GM18858 (cell line): ENCODE measurements around the gene SP1.
"Not testable (repeated sequence)": the region's sequence is repeated elsewhere in the genome, so short reads cannot be mapped to it uniquely, and the experiment has no call there.

Experiments
- ATAC-seq: cut with Tn5 transposase; IDR thresholded peaks from one replicate; pipeline ENCODE4 v1.9.1; 2021; ENCODE audit not compliant: unreplicated experiment

SP1 gene

DNA sequence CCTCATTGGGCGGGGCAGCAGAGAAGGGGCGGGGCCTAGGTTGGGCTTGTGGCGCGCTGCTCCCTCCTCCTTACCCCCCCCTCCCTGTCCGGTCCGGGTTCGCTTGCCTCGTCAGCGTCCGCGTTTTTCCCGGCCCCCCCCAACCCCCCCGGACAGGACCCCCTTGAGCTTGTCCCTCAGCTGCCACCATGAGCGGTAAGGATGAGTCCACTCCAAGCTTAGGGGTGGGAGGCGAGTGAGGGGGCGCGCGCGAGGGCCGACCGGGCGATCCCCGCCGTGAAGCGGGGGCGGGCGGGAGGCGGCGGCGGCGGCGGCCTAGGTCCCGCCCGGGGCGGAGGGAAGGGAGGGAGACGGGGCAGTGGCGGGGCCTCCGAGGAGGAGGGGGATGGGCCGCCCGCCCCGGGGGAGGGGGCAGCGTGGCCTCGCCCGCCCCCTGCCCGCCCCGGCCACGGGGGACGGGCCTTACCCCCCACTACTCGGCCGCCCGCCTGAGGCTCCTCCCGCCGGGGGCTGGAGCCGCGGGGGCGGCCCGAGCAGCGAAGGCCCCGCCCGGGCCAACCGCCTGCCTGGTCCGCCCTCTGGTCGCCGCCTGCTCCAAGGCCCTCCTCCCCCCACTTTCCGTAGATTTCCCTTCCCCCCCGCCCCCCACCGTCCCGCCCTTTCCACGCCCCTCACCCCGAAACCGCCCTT is at the start of gene SP1:
TSS of gene SP1 (plus strand) at position 73 of the 690 bp plus-strand sequence. CDS start at position 189, 116 bp downstream.
- ATAC-seq: peak; percentile 24

DNA sequence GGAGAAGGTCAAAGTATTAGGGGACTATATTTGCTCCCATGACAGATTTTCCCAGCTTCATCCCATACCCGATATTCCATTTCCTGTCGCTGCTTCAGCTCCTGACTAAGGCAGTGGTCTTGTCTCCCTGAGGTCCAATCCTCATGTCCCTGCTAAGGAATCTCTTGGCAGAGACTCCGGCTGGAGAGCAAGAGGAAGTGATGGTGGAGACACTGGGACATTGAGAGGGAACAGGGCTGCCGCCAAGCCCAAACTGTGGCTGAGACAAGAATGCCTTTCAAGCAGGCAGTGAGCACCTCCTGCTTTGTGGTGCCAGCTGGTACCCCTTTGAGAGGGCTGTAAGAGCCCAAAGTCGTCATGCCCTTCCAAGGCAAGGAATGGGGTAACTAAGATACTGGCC is 49.3 kb upstream of the SP1 start:
- ATAC-seq: no peak

DNA sequence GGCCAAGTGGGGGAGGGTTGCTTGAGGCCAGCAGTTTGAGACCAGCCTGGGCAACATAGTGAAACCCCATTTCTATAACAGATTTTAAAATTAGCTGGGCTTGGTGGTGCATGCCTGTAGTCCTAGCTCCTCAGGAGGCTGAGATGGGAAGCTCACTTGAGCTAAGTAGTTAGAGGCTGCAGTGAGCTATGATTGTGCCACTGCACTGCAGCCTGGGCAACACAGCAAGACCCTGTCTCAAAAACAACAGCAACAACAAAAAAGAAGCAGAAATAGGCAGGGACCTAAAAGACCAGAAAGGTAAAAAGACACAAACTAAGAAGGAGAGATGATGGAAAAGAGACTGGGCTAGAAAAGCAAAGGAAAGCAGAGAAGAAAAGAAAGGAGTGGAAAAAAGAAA is 47.6 kb upstream of the SP1 start:
- not testable (repeated sequence) for ATAC-seq

DNA sequence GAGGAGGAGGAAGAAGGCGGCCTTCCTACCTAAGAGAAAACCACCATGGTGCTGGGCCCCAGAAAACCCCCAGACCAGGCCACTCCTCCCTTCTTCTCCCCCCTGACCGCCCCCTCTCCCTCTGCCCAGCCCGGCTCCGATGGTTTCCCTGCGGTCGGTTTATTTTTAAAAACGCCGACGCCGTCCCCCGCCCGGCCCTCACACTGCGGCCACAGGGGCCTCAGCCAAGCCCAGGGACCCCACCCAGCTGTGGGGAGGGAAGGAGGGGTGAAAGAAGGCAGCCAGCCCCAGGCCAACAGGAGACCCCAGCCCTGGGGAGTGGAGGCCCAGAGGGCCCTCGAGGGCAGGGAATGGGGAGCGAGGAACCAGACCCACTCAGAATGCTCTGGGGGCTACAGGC is 47.2 kb upstream of the SP1 start:
- ATAC-seq: no peak

DNA sequence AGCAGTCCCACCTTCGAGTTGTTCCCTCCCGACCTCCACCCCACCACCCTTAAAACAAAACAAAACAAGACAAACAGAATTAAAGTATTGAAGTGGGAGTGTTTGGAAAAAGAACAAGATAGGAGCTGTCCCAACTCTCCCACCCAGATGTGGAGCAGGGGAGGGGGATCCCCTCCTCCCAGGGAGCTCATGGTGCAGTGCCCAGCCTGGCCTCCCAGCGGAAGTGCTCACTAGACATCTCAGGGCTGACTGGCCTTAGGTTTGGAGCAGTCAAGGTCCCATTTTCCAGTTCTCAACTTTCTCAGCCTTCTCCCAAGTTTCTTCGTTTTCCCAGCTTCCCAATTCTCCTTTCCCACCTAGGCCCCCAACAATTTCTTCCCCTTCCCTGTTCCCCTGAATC is 46.7 kb upstream of the SP1 start:
- no peak for ATAC-seq

DNA sequence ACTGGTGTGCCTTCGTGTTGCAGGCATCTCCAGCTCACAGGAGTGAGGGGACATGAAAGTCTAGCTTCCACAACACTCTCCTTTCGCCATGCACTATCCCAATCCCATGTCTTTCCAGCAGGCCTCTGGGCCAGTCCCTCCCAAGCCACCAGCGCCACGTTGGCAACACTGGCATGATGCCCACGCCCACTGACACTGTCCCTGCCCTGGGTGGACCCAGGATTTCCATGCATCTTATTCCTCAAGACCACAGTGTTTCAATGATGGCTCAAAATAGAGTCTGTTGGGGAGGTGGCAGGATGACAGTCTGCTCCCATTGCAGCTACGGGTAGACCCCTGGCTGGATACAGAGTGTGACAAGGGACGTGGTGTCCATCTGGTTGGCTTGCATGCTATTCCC is 46.1 kb upstream of the SP1 start:
- ATAC-seq: no peak

DNA sequence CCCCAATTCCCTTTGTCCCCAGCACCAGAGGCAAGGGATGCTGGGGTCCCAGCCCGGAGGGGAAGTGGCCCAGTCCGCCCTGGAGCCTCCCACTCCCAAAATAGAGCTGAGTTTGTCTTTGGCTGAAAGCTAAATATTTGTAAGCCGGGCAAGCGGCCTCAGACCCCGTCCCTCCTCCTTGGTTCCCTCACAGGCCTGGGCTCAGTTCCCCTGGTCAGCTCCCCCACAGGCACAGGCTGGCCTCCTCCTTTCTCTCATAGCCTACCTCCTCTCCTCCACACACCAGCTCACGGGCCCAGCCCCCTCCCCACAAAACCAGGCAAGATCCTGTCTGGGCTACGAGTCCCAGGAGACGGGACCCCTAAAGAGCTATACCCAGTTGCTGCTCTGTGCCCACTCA is 45.2 kb upstream of the SP1 start:
- ATAC-seq: no peak

DNA sequence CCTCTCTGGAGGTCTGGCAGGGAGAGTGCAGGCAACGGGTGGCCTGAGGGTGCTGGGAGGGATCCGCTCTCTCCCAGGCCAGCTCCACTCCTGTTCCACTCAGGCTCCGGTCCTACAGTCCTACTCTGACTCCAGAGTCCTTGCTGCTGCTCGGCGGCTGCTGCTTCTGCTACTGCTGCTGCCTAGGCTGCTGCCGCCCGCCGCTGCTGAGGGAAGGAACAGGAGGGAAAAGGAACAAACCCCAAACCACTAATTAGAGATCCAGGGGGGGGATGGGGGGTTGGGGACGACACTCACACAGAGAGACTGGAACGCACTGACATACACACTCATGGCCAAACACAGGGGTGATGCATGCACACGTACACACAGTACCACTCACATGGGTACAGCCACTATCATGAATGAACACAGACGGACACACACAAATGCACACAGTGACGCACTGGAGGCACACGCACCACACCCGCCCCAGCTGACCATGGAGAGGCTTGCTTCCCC is 43.7 kb upstream of the SP1 start, which contains the start of gene SP7:
TSS of gene SP7 (minus strand) at position 174 of the 501 bp plus-strand sequence. CDS start 708 bp downstream, outside the sequence.
- ATAC-seq: no peak

DNA sequence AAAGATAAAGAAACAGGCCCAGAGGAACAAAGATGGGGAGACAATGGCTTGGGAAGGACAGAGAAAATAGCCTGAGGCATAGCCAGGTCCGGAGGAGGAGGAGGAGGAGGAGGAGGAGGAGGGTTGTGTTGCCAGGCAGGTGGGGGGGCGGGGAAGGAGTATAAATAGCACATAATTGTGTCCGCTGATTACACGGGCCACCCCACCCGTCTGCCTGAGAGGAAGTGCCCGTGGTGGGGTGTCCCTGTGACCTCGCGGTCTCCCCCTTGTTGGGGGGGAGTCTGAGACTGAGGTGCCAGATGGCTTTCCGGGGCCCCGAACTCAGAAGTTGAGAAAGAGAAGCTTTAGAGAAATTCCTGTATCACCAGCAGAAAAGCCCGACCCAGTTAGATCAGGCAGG is 42.0 kb upstream of the SP1 start:
- no peak for ATAC-seq

DNA sequence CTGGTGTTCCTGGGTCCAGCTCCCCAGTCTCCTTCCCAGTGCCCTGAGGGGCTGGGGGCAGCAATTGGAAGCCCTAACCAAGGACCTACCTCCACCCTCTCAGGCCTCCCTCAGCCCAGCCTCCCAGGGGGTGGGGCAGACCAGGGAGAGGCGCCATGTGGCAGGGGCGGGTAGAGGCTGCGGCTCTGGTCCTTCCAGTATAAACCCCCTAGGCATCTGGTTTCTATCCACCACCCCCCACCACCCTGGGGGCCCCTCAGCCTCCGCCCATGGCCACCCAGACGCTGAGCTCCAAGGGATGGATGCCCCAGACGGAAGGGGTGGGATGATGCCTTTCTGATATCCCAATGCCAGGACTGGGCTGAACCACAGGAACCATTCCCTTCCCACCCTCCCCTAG is 41.1 kb upstream of the SP1 start:
- ATAC-seq: no peak

DNA sequence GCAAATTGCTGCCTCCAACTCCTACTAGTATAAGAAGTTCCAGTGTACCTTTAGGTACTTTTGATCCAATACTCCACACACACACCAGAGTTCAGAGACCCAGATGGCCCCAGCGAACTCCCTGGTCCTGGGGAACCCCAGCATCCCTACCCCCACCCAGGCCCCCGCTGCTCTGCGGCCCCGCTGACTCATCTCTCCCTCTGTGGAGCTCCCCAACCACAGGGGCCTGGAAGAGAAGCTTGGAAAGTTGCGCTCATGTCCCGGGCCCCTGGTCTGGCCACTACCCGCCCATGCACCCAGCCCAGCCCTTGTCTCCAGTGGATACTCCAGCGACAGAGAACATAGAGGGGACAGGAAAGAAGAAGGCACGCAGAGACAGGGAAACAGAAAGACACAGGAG is 39.6 kb upstream of the SP1 start:
- ATAC-seq: no peak

DNA sequence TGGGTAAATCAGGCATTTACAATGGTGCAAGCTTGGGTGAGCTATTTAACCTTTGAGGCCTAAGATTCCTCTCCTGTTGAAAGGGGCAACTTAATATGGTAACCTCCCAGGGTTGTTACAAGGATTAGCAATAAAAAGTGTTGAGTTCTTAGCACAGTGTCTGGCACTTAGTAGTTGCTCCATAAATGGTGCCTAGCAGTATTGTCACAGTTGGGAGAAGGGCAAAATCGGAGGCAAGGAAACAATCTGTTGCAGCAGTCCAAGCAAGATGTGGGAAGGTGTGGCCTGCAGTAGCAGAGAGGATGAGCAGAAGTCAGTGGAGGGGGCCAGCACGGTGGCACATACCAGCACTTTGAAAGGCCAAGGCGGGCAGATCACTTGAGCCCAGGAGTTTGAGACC is 36.5 kb upstream of the SP1 start:
- ATAC-seq: no peak

DNA sequence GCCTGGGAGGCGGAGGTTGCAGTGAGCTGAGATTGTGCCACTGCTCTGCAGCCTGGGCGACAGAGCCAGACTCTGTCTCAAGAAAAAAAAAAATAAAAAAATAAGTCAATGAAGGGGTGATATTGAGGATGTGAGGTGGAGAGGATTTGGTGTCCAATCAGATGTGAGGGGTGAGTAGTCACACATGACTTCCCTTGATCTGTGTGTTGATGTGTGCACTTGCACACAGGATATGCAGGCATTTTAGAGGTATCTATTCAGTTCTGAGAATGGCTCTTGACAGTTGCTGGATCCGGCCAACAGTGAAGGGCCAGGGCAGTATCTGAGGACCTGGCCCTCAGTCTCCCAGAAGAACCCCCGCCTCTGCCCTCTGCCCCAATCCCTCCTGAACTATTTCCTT is 36.0 kb upstream of the SP1 start:
- no peak for ATAC-seq

DNA sequence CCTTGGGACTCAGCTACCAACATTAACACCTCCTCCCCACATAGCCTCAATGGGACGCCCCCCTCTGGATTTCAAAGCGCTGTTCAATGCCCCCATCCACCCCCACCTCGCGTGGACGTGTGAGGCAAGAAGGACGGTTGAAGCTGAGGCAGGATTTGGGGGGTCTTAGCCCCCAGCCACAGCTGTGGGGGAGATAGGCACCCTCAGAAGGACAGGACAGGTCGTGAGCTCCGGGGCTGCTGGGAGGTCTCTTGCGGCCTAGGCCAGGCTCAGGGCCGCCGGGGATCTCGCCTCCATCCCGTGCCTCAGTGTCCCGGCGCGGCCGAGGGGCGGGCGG is 35.5 kb upstream of the SP1 start:
- ATAC-seq: no peak

DNA sequence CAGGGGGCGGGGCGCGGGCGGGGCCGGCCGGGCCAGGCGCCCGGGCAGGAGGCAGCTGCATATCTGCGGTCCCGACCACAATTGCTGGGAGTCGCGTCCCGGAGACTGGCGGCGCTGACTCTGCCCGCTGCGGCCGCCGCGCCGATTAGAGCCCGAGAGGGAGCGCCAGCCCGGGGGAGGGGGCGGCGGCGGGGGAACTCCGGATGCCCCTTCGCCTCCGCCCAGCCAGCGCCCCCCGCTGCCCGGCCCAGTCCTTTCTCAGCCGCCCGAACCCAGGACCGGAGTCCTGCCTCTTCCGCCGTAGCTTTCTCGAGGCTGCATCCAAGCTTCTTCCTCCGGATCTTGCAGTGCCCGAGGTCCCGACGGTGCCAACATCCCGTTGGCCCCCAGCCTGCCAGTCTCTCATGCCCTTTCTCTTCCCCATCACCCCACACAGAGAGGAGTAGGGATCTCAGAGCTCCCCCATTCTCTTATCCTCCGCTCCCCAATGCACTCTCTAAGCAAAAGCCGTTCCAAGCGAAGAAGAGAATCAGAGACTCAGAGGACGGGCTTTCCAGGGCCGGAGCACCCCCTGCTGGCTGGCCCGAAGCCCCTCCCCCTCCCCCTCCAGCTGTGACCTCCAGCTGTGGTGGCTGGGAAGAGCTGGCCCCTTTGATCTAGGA is 35.0 kb upstream of the SP1 start:
- ATAC-seq: no peak

DNA sequence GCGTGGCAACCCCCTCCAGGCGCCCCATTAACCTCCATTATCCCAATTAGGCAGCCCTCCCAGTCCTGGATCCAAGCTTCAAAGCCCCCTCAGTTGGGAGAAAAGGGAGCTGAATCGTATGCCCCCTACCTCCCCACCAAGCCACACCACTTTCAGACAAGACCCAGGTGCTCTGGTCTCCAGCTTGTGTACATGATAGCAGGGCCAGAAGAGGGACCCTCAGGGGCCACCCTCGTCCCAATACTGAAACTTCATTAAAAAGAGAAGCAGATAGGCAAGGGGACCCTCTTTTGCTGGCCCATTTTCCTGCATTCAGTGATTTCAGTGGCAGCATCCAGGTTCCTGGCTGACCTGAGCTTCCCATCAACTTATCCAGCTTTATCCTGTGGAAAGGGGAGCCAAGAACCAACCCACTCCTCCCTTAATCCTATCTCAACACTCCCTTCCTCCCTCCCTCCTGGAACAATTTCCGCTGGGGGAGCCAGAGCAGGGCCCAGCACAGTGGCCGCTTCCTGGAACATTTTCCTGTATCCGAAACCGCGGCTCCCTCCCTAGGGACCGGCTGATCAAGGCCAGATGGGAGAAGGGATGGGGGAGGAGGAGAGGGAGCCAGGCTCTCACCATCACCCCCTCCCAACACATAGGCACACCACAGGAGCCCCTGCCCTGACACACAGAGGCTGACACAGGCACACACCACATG is 34.3 kb upstream of the SP1 start:
- ATAC-seq: no peak

DNA sequence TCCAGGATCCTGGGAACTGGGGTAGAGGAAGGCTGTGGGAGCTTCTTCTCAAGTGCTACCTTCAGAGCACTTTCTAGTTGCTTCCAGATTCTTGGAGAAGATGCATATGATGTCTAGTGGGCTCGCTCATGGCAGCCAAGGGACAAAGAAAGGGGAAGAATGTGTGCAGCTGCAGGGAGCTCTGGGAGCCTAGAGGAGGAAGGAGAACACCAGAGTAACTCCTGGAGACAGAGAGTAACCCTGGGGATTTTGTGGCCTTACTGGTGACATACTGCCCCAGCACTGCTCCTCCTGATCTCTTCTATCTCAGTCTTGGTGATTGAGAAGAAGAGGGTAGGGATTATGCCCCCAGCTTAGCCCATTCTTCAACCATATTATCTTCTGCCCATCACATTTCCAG is 33.5 kb upstream of the SP1 start:
- no peak for ATAC-seq

DNA sequence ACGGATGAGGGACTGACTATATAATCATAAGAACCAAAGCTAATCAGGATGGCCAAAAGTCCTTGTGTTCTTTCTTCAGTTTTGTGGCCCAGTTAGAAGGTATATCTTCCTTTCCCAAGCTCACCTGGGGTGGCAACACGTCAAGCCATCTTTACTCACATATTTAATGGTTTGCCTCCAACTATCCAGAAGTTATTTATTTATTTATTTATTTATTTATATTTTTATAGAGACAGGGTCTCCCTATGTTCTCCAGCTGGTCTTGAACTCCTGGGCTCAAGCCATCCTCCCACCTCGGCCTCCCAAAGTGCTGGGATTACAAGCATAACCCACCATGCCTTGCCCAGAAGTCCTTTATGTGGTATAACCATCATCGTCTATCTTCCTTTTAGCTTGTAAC is 32.1 kb upstream of the SP1 start:
- no peak for ATAC-seq

DNA sequence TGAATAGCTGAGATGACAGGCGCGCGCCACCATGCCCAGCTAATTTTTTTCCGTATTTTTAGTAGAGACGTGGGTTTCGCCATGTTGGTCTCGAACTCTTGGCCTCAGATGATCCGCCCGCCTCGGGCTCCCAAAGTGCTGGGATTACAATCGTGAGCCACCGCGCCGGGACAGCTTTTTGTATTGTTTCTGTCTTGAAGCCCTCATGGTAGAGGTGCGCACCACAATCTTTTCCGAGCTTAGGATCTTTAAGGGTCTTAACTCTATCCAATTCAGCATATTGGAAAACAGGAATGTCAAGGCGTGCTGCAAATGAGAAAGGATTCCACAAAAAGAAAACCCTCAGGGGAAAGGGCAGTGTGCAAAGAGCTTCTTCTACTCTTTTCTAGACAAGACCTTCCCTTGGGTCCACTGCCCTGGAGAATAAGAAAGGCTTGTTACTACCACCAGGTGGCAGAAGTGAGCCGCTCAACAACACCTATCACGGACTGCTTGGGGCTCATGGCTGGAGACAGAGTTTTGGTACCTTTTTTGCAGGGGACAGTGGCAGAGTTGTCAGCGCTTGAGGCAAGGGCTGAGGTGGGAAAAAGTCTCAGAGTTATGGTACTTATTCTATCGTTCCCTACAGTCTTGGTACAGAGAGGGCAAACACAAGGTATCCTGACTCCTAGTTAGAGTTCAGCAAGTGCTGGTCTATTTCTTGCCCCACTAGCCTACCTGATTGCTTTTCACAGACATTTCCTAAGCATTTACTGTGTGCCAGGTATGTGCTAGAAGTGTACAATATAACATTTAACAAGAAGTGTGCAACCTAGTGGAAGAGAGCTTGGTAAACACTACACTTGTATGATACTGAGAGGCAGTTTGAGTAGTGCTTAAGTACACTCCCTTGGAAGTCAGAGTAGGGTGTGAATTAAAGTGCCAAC is 27.4 kb upstream of the SP1 start:
- ATAC-seq: peak; percentile 53

DNA sequence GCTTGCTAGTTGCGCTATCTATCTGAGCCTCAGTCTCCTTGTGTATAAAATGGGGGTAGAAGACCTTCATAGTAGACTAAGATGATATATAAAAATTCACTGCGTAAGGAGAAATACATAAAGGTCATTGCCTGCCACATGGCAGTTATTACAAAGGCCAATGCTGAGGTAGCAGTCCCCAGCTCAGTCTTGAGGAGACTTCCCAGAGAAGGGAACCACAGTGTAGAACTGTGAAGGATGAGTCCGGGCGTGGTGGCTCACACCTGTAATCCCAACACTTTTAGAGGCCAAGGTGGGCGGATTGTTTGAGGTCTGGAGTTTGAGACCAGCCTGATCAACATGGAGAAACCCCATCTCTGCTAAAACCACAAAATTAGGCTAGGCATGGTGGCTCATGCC is 26.7 kb upstream of the SP1 start:
- no peak for ATAC-seq

DNA sequence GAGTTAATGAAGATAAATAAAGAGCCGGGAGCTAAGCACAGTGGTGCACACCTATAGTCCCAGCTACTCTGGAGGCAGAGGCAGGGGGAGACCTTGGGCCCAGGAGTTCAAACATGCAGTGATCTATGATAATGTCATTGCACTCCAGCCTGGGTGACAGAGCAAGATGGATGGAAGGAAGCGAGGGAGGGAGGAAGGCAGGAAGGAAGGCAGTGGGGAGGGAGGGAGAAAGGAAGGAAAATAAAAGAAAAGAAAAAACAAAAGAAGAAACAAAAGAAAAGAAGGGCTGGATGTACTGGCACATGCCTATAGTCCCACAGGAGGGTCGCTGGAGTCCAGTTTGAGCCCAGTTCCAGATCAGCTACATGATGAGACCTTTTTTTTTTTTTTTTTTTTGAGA is 24.9 kb upstream of the SP1 start:
- ATAC-seq: no peak
